Measurements from ENCODE around the gene FOXN3.

DNA sequence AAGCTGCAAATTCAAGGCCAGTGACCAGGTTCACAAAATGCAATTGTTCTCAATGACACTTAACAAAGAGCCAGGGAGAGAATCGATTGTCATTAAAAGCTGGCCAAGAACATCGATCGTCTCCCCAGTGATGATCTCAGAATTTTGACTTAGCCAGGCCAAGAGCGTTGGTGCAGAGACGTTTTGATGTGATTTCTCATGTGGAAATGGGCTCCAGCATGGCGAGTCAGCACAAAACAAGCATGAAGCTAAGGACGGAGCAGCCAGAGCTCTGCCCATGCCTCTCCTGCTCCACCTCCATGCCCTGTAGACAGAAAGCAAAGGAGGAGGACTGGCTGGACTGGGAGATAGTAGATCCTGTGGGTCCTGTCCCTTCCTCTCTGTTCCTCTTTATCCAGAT, 270.8 kb downstream of the FOXN3 start:
- no peak for TF ChIP-seq TAF1 (IDR thresholded peaks at IDR 0.05; ENCODE audit: borderline replicate concordance, low read depth, low read length)
- TF ChIP-seq, protein P1, sequence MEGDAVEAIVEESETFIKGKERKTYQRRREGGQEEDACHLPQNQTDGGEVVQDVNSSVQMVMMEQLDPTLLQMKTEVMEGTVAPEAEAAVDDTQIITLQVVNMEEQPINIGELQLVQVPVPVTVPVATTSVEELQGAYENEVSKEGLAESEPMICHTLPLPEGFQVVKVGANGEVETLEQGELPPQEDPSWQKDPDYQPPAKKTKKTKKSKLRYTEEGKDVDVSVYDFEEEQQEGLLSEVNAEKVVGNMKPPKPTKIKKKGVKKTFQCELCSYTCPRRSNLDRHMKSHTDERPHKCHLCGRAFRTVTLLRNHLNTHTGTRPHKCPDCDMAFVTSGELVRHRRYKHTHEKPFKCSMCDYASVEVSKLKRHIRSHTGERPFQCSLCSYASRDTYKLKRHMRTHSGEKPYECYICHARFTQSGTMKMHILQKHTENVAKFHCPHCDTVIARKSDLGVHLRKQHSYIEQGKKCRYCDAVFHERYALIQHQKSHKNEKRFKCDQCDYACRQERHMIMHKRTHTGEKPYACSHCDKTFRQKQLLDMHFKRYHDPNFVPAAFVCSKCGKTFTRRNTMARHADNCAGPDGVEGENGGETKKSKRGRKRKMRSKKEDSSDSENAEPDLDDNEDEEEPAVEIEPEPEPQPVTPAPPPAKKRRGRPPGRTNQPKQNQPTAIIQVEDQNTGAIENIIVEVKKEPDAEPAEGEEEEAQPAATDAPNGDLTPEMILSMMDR (IDR thresholded peaks at IDR 0.05) = no peak
- TF ChIP-seq SMC3 (IDR thresholded peaks at IDR 0.05; ENCODE audit: low read depth, low read length) = no peak
- TF ChIP-seq EZH2phosphoT487 (IDR thresholded peaks at IDR 0.05; ENCODE audit: borderline replicate concordance, low read depth) = no peak
- no peak for TF ChIP-seq RCOR1 (IDR thresholded peaks at IDR 0.05; ENCODE audit: low read length)
- TF ChIP-seq, protein P2, sequence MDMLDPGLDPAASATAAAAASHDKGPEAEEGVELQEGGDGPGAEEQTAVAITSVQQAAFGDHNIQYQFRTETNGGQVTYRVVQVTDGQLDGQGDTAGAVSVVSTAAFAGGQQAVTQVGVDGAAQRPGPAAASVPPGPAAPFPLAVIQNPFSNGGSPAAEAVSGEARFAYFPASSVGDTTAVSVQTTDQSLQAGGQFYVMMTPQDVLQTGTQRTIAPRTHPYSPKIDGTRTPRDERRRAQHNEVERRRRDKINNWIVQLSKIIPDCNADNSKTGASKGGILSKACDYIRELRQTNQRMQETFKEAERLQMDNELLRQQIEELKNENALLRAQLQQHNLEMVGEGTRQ (IDR thresholded peaks at IDR 0.05; ENCODE audit: borderline replicate concordance, low read depth, low read length) = no peak
- no peak for TF ChIP-seq RXRA (IDR thresholded peaks at IDR 0.05; ENCODE audit: borderline replicate concordance, low read depth)
- TF ChIP-seq RAD21 (IDR thresholded peaks at IDR 0.05; ENCODE audit: low read length) = no peak
- no peak for TF ChIP-seq POLR2AphosphoS5 (IDR thresholded peaks at IDR 0.05; ENCODE audit: low read depth, low read length)
- TF ChIP-seq EP300 (IDR thresholded peaks at IDR 0.05; ENCODE audit: borderline replicate concordance in 1 of 2, low read depth in 1 of 2, low read length in 1 of 2) = no peak

Measured in SK-N-SH (cell line).